SU-DHL-6 (cell line): ENCODE results near the gene BASP1.

ENCODE experiments used
- H2AFZ ChIP-seq: fragments of 200-600 bp; sonication (generic); 2 replicates; pipeline ENCODE4 v1.6.1; 2014; ENCODE audit warnings: low read depth, mild to moderate bottlenecking, moderate library complexity, mixed read lengths, antibody characterized with exemption, low read length; ENCODE audit not compliant: severe bottlenecking
- H3F3A ChIP-seq: fragments of 200-600 bp; shearing (Covaris generic); 2 replicates; pipeline ENCODE4 v1.6.0; 2016; ENCODE audit warnings: antibody characterized with exemption, mild to moderate bottlenecking; ENCODE audit not compliant: insufficient read depth
- H3K27ac ChIP-seq: fragments of 200-600 bp; sonication (generic); 2 replicates; pipeline ENCODE4 v1.5.1; 2016; ENCODE audit warnings: low read depth, mild to moderate bottlenecking, low read length, moderate library complexity, mixed read lengths
- H3K27me3 ChIP-seq: fragments of 200-600 bp; sonication (generic), shearing (Covaris generic); 2 replicates; pipeline ENCODE4 v1.6.0; 2014; ENCODE audit warnings: mild to moderate bottlenecking, low read length
- H3K36me3 ChIP-seq: fragments of 200-600 bp; sonication (generic); 2 replicates; pipeline ENCODE4 v1.6.1; 2014; ENCODE audit warnings: mild to moderate bottlenecking, low read length, mixed read lengths
- H3K4me2 ChIP-seq: fragments of 300-600, 200-600 bp; shearing (Covaris generic), sonication (generic); 2 replicates; pipeline ENCODE4 v1.6.0; 2014; ENCODE audit warnings: low read length, low read depth, mild to moderate bottlenecking; ENCODE audit not compliant: poor library complexity, severe bottlenecking
- H3K4me3 ChIP-seq: fragments of 200-600 bp; sonication (generic); 2 replicates; pipeline ENCODE4 v1.5.1; 2014; ENCODE audit warnings: antibody characterized with exemption, low read length, mild to moderate bottlenecking, mixed read lengths; ENCODE audit not compliant: insufficient read depth, poor library complexity, severe bottlenecking
- H3K79me2 ChIP-seq: fragments of 200-600 bp; sonication (generic); 2 replicates; pipeline ENCODE4 v1.6.1; 2014; ENCODE audit warnings: mild to moderate bottlenecking, low read length, moderate library complexity; ENCODE audit not compliant: insufficient read depth
- H3K9ac ChIP-seq: fragments of 200-600 bp; sonication (generic); 2 replicates; pipeline ENCODE4 v1.7.0; 2014; ENCODE audit warnings: mild to moderate bottlenecking, low read length
- H3K9me2 ChIP-seq: fragments of 200-600 bp; sonication (generic); replicated peaks from 2 replicates; pipeline ENCODE4 v1.6.1; 2014; ENCODE audit warnings: low read length; ENCODE audit not compliant: insufficient read depth
- H3K9me3 ChIP-seq: fragments of 200-600 bp; sonication (generic); 2 replicates; pipeline ENCODE4 v1.6.1; 2014; ENCODE audit warnings: low read length, mixed read lengths; ENCODE audit not compliant: insufficient read depth
- H4K20me1 ChIP-seq: fragments of 200-600 bp; sonication (generic); 2 replicates; pipeline ENCODE4 v1.6.1; 2014; ENCODE audit warnings: low read depth, mild to moderate bottlenecking, antibody characterized with exemption, low read length, moderate library complexity, mixed read lengths
- CTCF ChIP-seq: fragments of 200-600 bp; sonication (generic); IDR thresholded peaks from one replicate; pipeline ENCODE4 v1.5.1; 2017; ENCODE audit warnings: antibody characterized with exemption, mild to moderate bottlenecking, low read length, moderate library complexity; ENCODE audit not compliant: insufficient read depth, poor library complexity, severe bottlenecking
- EZH2phosphoT487 ChIP-seq: fragments of 200-600 bp; sonication (generic), shearing (Covaris generic); conservative IDR thresholded peaks from 2 replicates; pipeline ENCODE4 v1.6.1; 2018; ENCODE audit warnings: mild to moderate bottlenecking, antibody characterized with exemption, low read length, moderate library complexity, mixed read lengths

BASP1 gene

DNA sequence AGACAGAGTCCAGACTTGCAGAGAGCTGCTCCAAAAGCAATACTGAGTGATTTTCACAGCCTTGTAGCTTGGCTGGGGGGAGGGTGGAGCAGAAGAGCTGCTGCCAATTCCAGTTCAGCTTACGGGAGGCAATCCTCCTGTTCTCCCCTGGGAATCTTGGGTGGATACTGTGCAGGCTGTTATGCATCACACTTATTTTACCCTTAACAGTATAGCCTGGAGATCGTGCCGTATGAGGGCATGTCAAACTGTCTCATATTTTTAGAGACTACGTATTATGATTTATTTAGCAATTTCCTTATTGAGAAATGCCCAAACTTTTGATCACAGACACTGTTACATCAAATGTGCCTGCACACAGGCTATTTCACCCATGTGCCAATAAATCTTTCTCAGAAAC lies 85.2 kb downstream of the BASP1 start:
- no peak overlapping the region for H3K27ac ChIP-seq
- no peak for TF ChIP-seq EZH2phosphoT487
- no peak for TF ChIP-seq CTCF

DNA sequence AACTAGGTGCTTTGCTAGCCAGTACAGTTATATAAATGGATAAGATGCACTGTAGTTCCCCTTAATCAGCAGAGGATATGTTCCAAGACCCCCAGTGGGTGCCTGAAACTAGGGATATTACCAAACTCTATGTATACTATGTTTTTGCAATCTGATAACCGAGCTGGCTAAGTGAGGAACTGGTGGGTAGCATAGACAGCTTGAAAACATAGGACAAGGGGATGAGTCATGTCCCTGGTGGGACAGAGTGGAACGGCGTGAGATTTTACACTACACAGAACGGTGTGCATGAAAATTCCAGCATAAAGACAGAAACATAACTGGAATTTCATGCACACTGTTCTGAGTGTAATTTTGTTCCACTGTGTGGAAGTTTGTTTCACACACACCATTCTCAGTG lies 86.9 kb downstream of the BASP1 start:
- no peak overlapping the region for H3K27ac ChIP-seq
- no peaks in the 10 kb centered on the region for H3K36me3 ChIP-seq
- no peak overlapping the region for H3K4me3 ChIP-seq
- no peak overlapping the region for H3K4me2 ChIP-seq
- no peaks in the 10 kb centered on the region for H3K9me3 ChIP-seq
- no peak overlapping the region for H3K9ac ChIP-seq
- H3K9me2 ChIP-seq, result no peaks in the 10 kb centered on the region
- H3K27me3 ChIP-seq, result no peaks in the 10 kb centered on the region
- H3K79me2 ChIP-seq, result no peaks in the 10 kb centered on the region
- H2AFZ ChIP-seq, result no peak overlapping the region
- TF ChIP-seq EZH2phosphoT487 (no peak), CTCF (no peak)
- H3F3A ChIP-seq, result no peaks in the 10 kb centered on the region
- H4K20me1 ChIP-seq, result no peaks in the 10 kb centered on the region

More for the DNA sequence above, 85.2 kb downstream of the BASP1 start:
- no peak overlapping the region for H3K4me2 ChIP-seq
- H3K9me2 ChIP-seq, result no peaks in the 10 kb centered on the region
- H3K4me3 ChIP-seq, result no peak overlapping the region
- H3K9ac ChIP-seq, result no peak overlapping the region
- H3K27me3 ChIP-seq, result no peaks in the 10 kb centered on the region
- no peak overlapping the region for H2AFZ ChIP-seq
- no peaks in the 10 kb centered on the region for H4K20me1 ChIP-seq
- H3K36me3 ChIP-seq, result no peaks in the 10 kb centered on the region
- H3K79me2 ChIP-seq, result no peaks in the 10 kb centered on the region
- H3F3A ChIP-seq, result no peaks in the 10 kb centered on the region
- no peaks in the 10 kb centered on the region for H3K9me3 ChIP-seq

GRCh38 chr5:17305017-17305416 lies 87.6 kb downstream of the BASP1 start:
- Histone ChIP-seq H3K9me3 (no peaks in the 10 kb centered on the region), H3F3A (no peaks in the 10 kb centered on the region), H3K36me3 (no peaks in the 10 kb centered on the region), H2AFZ (no peak overlapping the region), H4K20me1 (no peaks in the 10 kb centered on the region), H3K79me2 (no peaks in the 10 kb centered on the region), H3K4me2 (no peak overlapping the region), H3K27me3 (no peaks in the 10 kb centered on the region), H3K9ac (no peak overlapping the region), H3K27ac (no peak overlapping the region), H3K9me2 (no peaks in the 10 kb centered on the region), H3K4me3 (no peak overlapping the region)
- no peak for TF ChIP-seq EZH2phosphoT487
- no peak for TF ChIP-seq CTCF
